Keratinocyte (primary cell): ENCODE data around the gene SMARCD2. TPM values are rescaled to one million over a fixed set of nuclear protein-coding genes. Genes with fewer than 3 reads are reported as not detected.

Experiments used
- DNase-seq: peaks from one replicate; pipeline ENCODE4 v3.0.0-alpha.2; 2011; ENCODE audit warnings: low read depth, missing footprints, low spot score
- FAIRE-seq: peaks from 2 replicates; lab custom pipeline; 2011; peaks lifted over from hg19 to GRCh38; lab: Jason Lieb, UNC
- H2AFZ ChIP-seq: 2 replicates; pipeline ENCODE4 v1.6.0; 2012; ENCODE audit warnings: low read length, control low read depth, inconsistent platforms; ENCODE audit not compliant: control insufficient read depth
- H3K27ac ChIP-seq: 2 replicates; pipeline ENCODE4 v1.5.1; 2011; ENCODE audit warnings: low read length; ENCODE audit not compliant: control insufficient read depth, insufficient read depth
- H3K27me3 ChIP-seq: 3 replicates; pipeline ENCODE4 v1.6.0; 2011; ENCODE audit warnings: low read length; ENCODE audit not compliant: control insufficient read depth, insufficient read depth; ENCODE audit errors: extremely low read depth
- H3K36me3 ChIP-seq, 2 experiments: 2 replicates in 1 of 2; 3 replicates in 1 of 2; pipeline ENCODE4 v1.5.1; 2011; ENCODE audit warnings: low read length in 2 of 2, mild to moderate bottlenecking in 1 of 2; ENCODE audit not compliant: control insufficient read depth in 2 of 2, insufficient read depth in 2 of 2; ENCODE audit errors: extremely low read depth in 1 of 2
- H3K4me1 ChIP-seq: 3 replicates; pipeline ENCODE4 v1.5.1; 2011; ENCODE audit warnings: low read length; ENCODE audit not compliant: control insufficient read depth, insufficient read depth; ENCODE audit errors: extremely low read depth
- H3K4me2 ChIP-seq: 3 replicates; pipeline ENCODE4 v1.6.0; 2011; ENCODE audit warnings: low read depth, low read length; ENCODE audit not compliant: control insufficient read depth, insufficient read depth; ENCODE audit errors: extremely low read depth
- H3K4me3 ChIP-seq, 3 experiments: fragments of 200-600 bp in 1 of 3; sonication (generic) in 1 of 3; 2 replicates in 2 of 3; 3 replicates in 1 of 3; pipeline ENCODE4 v1.5.1; 2011 to 2016; ENCODE audit warnings: low read length in 3 of 3, mild to moderate bottlenecking in 3 of 3, control low read depth in 2 of 3, inconsistent platforms in 1 of 3, low read depth in 1 of 3, mixed read lengths in 1 of 3, mixed run types in 1 of 3, moderate library complexity in 1 of 3; ENCODE audit not compliant: control insufficient read depth in 2 of 3, insufficient read depth in 2 of 3; ENCODE audit errors: extremely low read depth in 1 of 3
- H3K79me2 ChIP-seq: 2 replicates; pipeline ENCODE4 v1.6.0; 2012; ENCODE audit warnings: low read length; ENCODE audit not compliant: control insufficient read depth, insufficient read depth
- H3K9ac ChIP-seq: 3 replicates; pipeline ENCODE4 v1.6.0; 2011; ENCODE audit warnings: low read length; ENCODE audit not compliant: control insufficient read depth, insufficient read depth; ENCODE audit errors: extremely low read depth
- H3K9me1 ChIP-seq: 3 replicates; pipeline ENCODE4 v1.6.0; 2011; ENCODE audit warnings: low read length; ENCODE audit not compliant: control insufficient read depth, insufficient read depth; ENCODE audit errors: extremely low read depth
- H3K9me3 ChIP-seq: 2 replicates; pipeline ENCODE4 v1.5.1; 2012; ENCODE audit warnings: low read depth, low read length; ENCODE audit not compliant: control insufficient read depth
- H4K20me1 ChIP-seq: 3 replicates; pipeline ENCODE4 v1.6.0; 2011; ENCODE audit warnings: low read length; ENCODE audit not compliant: control insufficient read depth, insufficient read depth; ENCODE audit errors: extremely low read depth
- CTCF ChIP-seq, 3 experiments: IDR thresholded peaks in 1 of 3; conservative IDR thresholded peaks in 1 of 3; optimal IDR thresholded peaks in 1 of 3; 2 replicates in 2 of 3; 3 replicates in 1 of 3; pipeline versions ENCODE3 to v1.5.1; 2011; ENCODE audit warnings: low read length in 3 of 3, mild to moderate bottlenecking in 3 of 3, moderate library complexity in 2 of 3, control low read depth in 1 of 3, inconsistent platforms in 1 of 3; ENCODE audit not compliant: insufficient read depth in 2 of 3; ENCODE audit errors: extremely low read depth in 1 of 3
- EZH2 ChIP-seq: IDR thresholded peaks from one replicate; pipeline ENCODE4 v1.6.1; 2012; ENCODE audit warnings: inconsistent platforms, mild to moderate bottlenecking, low read length, moderate library complexity
- dilution Hi-C: fragments of 300-500 bp; cut with MboI; formaldehyde crosslinking; loops from one replicate; pipeline ENCODE4 v1.7.0; 2020; ENCODE audit warnings: low sequenced_read_pairs; ENCODE audit not compliant: extremely low pct_ligation_motif_present
- polyA plus RNA-seq, 5 experiments: library from polyadenylated mRNA; depleted of rRNA in 3 of 5; stranded (reverse) in 3 of 5; stranded (forward) in 1 of 5; unstranded in 1 of 5; fragments of >200 nt; gene quantifications; 1 replicate in 1 of 5; 2 replicates in 3 of 5; 3 replicates in 1 of 5; pipeline versions ENCODE4 v1.2.1 to v1.2.3, GENCODE V29; 2011 to 2012; ENCODE audit warnings: missing spikeins in 2 of 5, low read depth in 1 of 5, low replicate concordance in 1 of 5

Gene SMARCD2
- polyA plus RNA-seq, 1 donor (not counting 4 experiments of a cell fraction or from before 2014, with no cell fraction given): 86.3 TPM

DNA sequence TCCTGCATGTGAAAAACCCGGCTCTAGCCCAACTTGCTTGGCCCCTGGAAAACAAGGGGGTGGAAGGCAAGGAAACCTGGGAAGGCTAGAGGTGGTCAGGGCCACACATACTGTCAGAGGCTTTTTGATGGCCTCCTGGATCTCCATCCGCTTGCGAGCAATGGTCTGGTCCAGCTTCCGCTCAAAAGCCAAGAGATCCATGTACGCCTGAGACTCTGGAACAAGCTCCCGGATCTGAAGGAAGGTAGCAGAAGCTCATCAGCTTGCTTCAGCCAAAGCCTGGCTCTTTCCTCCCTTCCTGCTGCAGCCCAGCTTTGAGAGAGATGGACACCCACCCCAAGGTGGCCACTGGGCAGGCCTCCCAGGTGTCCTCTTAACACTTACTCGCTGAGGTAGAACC, 5.7 kb downstream of the SMARCD2 start:
- H3K9me1 ChIP-seq: peaks cover 2% of the 10 kb centered on the region
- no peaks in the 10 kb centered on the region for H3K27me3 ChIP-seq
- no peak for TF ChIP-seq CTCF (optimal IDR thresholded peaks at IDR 0.05 in 1 of 3, IDR thresholded peaks at IDR 0.05 in 1 of 3, conservative IDR thresholded peaks at IDR 0.05 in 1 of 3; ENCODE audit: extremely low read depth in 1 of 3, insufficient read depth in 2 of 3, low read length in 3 of 3)
- H4K20me1 ChIP-seq: peaks cover 11% of the 10 kb centered on the region
- H3K27ac ChIP-seq: no peak overlapping the region
- no peak overlapping the region for H3K4me3 ChIP-seq
- H3K9me3 ChIP-seq: no peaks in the 10 kb centered on the region
- H3K4me1 ChIP-seq: peaks cover 49% of the 10 kb centered on the region
- DNase-seq (no peak), FAIRE-seq (no peak)
- no peak overlapping the region for H2AFZ ChIP-seq
- no peak overlapping the region for H3K4me2 ChIP-seq
- peaks cover 52% of the 10 kb centered on the region for H3K79me2 ChIP-seq
- dilution Hi-C loops: no loop called here
- no peak overlapping the region for H3K9ac ChIP-seq
- peaks cover 35 to 45% of the 10 kb centered on the region in 2 experiments for H3K36me3 ChIP-seq

DNA sequence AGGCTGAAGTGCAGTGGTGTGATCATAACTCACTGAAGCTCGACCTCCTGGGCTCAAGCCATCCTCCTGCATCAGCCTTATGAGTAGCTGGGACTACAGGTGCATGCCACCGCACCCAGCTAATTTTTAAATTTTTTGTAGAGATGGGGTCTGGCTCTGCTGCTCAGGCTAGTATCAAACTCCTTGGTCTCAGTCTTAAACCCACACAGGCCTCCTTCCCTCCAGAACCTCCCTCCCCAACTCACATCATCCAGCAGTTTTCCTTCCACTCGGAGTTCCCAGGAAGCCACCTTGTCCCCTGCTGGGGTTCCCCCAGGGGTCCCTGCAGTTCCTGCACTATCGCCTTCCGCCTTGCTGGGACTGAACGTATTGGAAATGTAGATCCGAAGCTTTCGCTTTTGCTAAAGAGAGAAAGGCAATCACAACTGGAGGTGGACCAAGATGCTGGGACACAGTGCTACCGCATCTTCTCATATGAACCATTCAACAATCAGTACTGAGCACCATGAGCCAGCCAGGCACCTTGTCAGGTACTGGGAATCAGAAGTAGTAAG, 7.2 kb downstream of the SMARCD2 start:
- no peak overlapping the region for H3K27ac ChIP-seq
- no peaks in the 10 kb centered on the region for H3K9me3 ChIP-seq
- H3K4me3 ChIP-seq: no peak overlapping the region
- dilution Hi-C loops: no loop called here
- TF ChIP-seq EZH2: no peak
- no peak for TF ChIP-seq CTCF (optimal IDR thresholded peaks at IDR 0.05 in 1 of 3, IDR thresholded peaks at IDR 0.05 in 1 of 3, conservative IDR thresholded peaks at IDR 0.05 in 1 of 3; ENCODE audit: extremely low read depth in 1 of 3, insufficient read depth in 2 of 3, low read length in 3 of 3)
- peaks cover 40% of the 10 kb centered on the region for H3K79me2 ChIP-seq
- FAIRE-seq (no peak), DNase-seq (no peak)
- no peak overlapping the region for H3K9ac ChIP-seq
- peaks cover 11% of the 10 kb centered on the region for H4K20me1 ChIP-seq
- no peaks in the 10 kb centered on the region for H3K9me1 ChIP-seq
- no peak overlapping the region for H2AFZ ChIP-seq
- H3K27me3 ChIP-seq: no peaks in the 10 kb centered on the region
- no peak overlapping the region for H3K4me2 ChIP-seq
- peaks cover 36% of the 10 kb centered on the region for H3K4me1 ChIP-seq
- peaks cover 50 to 54% of the 10 kb centered on the region in 2 experiments for H3K36me3 ChIP-seq
